Astrocyte (in vitro differentiated cells and primary cell): Measurements from ENCODE around the gene FAM227B.

ENCODE experiments used
- CTCF ChIP-seq: IDR thresholded peaks from 2 replicates; pipeline ENCODE4 v1.5.1; 2011; ENCODE audit warnings: low read depth, mild to moderate bottlenecking, inconsistent platforms, low read length, moderate library complexity; ENCODE audit not compliant: insufficient read depth
- EZH2 ChIP-seq: IDR thresholded peaks from 2 replicates; pipeline ENCODE4 v1.6.1; 2012; ENCODE audit warnings: mild to moderate bottlenecking, low read length, inconsistent platforms; ENCODE audit not compliant: insufficient read depth

GRCh38 chr15:49421991-49422390 is 198.6 kb downstream of the FAM227B start:
- TF ChIP-seq CTCF (peak; percentile 66), EZH2 (no peak)
